NCI-H2196 (cell line): Measurements from ENCODE around the gene DYNC1H1.
A peak's percentile ranks its signal among the peaks of the same experiment; 100 is the strongest.

Experiments used
- DNase-seq: peaks from one replicate; lab custom pipeline; 2025; ENCODE audit not compliant: unreplicated experiment; lab: John Stamatoyannopoulos, UW

DYNC1H1 gene

DNA sequence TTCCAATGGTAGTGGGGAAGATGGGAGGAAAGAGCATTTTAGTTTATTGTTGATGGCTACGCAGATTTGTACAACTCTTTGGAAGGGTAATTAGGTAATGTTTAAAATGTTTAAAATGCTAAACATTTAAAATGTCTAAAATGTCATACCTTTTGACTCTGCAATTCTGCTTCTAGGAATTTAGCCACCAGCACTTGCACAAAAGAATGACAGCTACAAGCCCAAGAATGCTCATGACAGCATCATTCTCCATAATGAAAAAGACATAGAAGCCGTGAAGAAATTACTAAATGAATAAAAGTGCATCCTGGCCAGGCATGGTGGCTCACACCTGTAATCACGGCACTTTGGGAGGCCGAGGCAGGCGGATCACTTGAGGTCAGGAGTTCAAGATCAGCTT is 19.9 kb upstream of the DYNC1H1 start:
- no peak for DNase-seq

DNA sequence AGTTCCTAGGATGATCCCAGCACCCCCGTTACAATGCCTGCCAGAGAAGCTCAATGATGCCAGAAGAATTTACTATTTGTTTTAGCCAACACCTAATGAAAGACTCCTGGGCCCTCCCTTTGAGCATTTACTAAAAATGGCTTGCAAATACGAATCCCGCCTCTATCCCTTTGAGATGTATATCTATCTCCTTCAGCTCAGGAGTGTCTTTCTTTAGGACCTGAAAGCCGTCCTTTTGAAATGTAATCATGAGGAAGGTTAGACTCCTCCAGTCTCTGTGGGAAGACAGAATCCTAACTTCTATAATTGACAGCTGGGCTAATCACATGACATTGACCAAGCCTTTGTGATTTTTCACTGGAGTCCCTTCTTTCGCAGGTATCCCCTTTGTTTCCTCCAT is 19.2 kb upstream of the DYNC1H1 start:
- DNase-seq: no peak

DNA sequence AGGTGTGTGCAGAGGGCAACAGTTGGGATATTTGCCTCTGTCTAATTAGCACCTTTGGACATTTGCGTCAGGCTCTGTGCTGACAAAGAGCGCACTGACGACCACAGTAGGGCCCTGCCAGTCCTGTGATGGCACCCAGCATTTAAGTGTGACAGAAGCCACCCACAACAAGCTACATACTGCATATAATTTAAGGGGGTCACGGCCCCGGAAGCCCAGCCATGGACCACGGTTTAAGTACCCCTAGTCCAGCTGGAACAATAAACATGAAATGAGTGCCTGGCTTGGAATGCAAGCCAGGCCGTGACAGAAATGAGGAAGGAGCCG is 16.8 kb upstream of the DYNC1H1 start:
- no peak for DNase-seq

- DNase-seq: peak; percentile 95
Observed at GRCh38 chr14:101947904-101948665, 16.3 kb upstream of the DYNC1H1 start.

DNA sequence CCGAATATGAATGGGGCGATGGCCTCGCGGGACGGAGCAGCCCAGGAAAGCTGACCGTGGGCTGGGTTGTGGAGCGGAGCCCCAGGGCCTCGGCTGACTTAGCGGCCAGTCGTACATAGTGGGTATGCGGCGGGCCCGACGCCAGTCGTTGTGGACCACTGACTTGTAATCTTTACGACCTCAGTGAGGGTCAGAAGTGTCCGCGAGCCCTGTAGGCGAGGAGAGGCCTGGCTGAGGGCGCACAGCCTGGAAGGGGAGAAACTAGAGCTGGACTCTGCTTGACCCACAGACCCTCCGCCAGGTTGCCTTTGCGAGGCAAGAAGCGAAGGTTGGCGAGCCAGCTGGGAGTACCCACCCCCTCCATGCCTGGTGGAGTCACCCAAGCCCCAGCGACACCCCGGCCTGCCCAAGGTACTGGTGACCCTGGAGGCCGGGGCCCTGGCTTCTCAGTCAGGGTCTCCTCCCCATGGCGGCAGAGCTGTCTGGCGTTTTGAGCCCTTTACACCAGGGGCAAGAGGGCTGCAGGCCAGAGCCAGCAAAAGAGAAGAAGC is 15.6 kb upstream of the DYNC1H1 start:
- no peak for DNase-seq

- no peak for DNase-seq
Observed at GRCh38 chr14:101950100-101950499, 14.3 kb upstream of the DYNC1H1 start.

- DNase-seq: no peak
Observed at GRCh38 chr14:101950516-101951215, 13.7 kb upstream of the DYNC1H1 start.

GRCh38 chr14:101953151-101953550 is 11.2 kb upstream of the DYNC1H1 start:
- DNase-seq: no peak

- DNase-seq: no peak
Observed at GRCh38 chr14:101954501-101954900, 9.9 kb upstream of the DYNC1H1 start.

- no peak for DNase-seq
Observed at GRCh38 chr14:101955695-101956161, 8.6 kb upstream of the DYNC1H1 start.

- no peak for DNase-seq
Observed at GRCh38 chr14:101956179-101956885, 8.0 kb upstream of the DYNC1H1 start.

DNA sequence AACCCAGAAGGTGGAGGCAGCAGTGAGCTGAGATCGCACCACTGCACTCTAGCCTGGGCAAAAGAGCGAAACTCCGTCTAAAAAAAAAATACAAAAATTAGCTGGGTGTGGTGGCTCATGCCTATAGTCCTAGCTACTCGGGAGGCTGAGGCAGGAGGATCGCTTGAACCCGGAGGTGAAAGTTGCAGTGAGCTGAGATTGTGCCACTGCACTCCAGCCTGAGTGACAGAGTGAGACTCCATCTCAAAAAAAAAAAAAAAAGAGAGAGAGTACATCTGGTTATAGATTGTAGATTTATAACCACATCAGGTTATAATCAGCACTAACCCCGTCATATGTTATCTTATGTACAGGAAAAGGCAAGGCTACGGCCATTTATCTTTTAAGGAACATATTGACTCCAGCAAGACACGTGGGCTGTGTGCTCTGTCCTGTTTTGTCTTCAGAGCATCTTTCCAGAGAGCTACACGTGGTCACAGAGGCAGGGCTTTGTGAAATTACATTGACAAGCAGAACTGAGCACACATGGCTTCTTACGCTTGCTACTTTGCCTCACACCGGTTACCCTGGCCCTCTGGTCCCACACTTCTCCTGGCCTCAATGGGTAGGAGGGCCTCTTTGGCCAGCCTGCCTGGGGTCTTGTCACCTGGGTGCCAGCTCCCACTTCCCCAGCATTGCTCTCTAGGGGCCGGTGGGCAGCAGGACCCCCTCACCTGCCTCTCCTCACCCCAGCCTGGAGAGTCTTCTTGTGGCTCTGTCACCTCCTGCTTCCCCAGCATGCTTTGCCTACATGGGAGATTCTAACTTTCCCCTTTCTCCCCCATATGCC is 6.8 kb upstream of the DYNC1H1 start:
- no peak for DNase-seq

DNA sequence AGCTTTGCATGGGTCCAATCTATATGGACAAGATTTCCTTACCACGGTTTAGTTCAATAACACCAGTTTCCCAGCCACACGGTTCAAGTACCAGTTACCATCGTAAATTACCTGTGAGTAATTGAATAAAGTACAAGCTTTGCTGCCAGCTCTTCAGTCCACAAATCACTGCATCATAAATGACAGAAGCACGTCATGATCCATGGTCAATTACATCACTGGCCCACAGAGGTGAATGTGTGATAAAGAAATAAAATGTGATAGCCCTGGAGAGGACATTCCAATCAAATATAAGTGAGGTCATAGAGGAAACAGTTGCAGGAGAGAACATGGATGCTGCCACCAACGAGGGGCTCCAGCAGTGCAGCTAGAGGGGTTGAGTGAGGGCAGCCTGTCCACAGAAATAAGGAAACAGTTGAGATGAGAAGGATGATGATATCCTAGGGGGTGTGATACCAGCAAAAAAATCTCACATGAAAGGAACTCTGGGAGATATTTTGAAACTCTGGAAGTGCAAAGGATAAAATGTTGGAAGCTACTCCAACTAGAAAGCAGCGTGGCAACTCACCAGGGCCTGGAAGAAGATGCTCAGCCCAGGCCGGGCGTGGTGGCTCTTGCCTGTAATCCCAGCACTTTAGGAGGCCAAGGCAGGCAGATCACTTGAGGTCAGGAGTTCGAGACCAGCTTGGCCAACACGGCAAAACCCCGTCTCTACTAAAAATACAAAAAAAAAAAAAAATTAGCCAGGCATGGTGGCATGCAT is 5.8 kb upstream of the DYNC1H1 start:
- DNase-seq: no peak

GRCh38 chr14:101959277-101959676 is 5.1 kb upstream of the DYNC1H1 start:
- DNase-seq: no peak

GRCh38 chr14:101960225-101960624 is 4.1 kb upstream of the DYNC1H1 start:
- no peak for DNase-seq

DNA sequence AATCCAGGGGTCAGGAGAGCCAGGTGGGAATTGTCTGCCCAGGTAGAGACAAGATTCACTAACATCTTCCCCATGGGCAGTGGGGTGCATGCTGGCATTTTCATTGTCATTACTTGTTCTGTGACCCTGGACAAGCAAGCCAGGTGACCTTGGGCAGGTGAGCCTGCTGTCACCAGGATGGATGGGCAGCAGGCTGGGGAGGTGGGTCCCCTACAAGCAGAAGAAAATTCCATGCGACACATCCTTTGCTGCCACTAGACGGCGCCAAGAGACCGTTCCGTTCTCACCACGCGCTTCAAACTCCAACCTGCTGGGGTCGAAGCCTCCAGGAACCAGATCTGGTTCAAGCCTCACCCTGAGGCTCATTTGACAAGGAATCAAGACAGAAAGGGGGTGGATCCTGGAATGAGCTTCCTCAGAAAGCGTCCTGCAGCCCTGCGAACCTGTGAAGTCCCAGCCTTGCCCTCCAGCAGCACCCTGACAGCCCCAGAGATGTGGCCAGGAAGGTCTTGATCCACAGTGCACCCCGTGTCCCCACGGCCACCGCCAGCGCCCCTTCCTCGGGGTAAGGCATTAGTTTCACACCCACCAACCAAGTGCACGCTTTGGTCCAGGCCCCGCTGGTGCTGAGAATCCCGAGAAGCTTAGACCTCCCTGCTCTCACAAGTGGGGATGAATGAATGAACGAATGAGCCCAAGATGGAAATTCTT is 3.2 kb upstream of the DYNC1H1 start:
- peak; percentile 55 for DNase-seq

DNA sequence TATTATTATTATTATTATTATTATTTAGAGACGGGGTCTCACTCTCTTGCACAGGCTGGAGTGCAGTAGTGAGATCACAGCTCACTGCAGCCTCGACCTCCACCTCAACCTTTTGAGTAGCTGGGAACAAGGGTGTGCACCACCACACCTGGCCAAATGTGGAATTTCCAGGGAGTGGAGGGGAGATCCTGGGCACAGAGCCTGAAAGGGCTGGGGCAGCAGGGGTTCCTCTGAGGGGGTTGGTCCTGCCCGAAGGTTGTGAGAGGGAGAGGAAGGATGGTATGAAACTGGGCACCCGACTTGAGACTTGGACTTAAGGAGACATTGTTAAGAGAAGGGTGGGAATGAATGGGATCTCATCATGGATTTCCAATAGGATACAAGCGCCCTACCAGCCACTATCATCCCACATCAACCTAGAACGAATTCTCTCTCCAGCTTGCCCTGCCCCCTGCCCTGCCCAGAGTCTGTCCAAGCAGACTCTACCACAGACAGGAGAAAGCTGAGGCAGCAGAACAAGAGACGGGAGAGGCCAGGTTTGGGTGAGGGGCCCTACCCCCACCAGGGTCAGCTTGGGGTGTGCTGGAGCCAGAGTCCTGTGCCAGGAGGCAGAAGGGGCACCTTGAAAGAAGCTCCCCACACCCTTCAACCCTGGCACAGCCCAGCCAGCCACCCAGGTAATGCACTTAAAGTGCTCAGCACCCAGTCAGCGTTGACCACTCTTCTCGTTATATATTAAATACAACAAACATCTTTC is 2.4 kb upstream of the DYNC1H1 start:
- no peak for DNase-seq

DNA sequence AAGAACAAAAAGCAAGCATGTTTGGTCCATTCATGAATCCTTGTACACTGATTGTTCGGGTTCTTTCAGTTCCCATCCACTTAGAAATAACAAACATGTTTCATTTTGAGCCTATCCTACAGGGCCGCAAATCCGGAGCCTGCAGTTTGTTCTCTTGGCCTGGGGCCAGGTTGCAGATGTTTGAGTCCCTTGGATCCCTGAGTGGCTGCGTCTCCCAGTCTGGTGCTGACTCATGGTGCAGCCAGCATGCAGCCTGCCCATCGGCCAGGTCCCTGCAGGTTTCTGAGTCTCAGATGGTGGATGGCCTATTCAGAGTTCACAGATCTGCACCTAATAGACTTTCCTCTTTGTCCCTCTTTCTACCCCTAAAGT is 1.9 kb upstream of the DYNC1H1 start:
- DNase-seq: peak; percentile 51

DNA sequence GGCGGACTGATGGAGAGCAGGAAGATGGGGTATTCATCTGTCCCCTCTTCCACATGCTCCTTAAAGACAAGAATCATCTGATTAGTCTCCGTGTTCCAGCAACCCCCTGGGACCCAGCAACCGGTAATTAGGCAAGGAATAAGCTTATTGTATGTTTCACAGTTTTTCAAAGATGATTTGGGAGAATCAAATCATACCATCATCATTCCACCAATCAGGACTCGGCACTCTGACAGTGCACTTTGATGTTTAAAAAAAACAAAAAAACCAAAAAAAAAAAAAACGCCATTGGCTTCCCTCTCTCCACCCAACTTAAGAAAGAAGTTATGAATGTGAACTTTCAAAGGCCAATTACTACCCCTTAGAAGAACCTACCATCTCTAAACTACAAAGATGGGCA is 1.3 kb upstream of the DYNC1H1 start:
- no peak for DNase-seq
